Measurements from ENCODE around the gene PSAPL1. TPM values are rescaled to one million over a fixed set of nuclear protein-coding genes. Genes with fewer than 3 reads are reported as not detected.

Gene PSAPL1
- total and polyA plus RNA-seq, 9 of the 15 experiments (the other 6 are each of a cell fraction or from before 2014, with no cell fraction given), result not detected

GRCh38 chr4:7422898-7423180, 11.9 kb downstream of the PSAPL1 start (continued):
- TF ChIP-seq PTBP1 (IDR thresholded peaks at IDR 0.05; ENCODE audit: low read depth, low read length), result no peak
- no peak for TF ChIP-seq ZBTB17 (CRISPR knock-in tag; IDR thresholded peaks at IDR 0.05)

DNA sequence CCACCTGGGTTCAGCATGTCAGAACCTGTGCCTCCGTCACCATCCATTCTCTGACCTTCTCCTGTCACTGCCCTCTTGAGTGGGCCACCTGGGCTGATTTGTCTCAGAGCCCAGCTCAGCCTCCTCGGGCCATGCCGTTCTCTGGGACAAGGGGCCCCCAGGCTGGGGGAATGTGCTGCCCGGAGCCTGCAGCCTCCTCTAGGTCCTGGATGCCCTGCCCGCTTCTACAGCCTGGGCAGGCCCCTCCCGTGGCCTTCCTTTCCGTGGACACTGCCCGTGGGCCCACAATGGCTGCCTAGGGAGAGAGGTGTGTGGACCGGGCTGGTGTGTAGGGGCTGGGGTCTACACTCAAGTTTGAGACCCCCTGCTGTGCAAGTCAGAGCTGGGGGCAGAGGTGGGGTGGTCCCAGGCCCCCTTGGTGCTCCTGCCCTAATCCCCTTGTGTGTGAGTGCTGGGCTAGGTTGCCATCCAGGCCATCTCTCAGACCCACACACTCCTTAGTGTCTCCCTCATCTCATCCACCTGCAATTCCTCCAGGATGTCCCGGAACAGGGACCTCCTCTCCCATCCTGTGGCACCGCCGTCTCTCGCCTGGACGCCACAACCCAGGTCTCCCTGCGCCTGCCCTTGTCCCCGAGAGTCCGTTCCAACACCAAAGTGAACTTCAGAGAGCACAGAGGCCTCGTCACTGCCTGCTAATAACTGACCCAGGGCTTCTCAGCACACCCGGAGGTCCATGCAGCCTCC, 12.4 kb downstream of the PSAPL1 start:
- in situ Hi-C loops (cut with MboI) (no loop called here), intact Hi-C loops (cut with micrococcal nuclease) (no loop called here)
- no peaks in the 10 kb centered on the region for H3K4me1 ChIP-seq (replicated peaks in 1 of 2; ENCODE audit: control insufficient read depth in 2 of 2, insufficient read depth in 2 of 2, low read length in 2 of 2)
- 1% methylated on average over 15 of the region's 19 CpGs for whole genome bisulfite sequencing (ENCODE audit: insufficient coverage, low coverage, missing lambda C conversion rate)
- H3K9ac ChIP-seq (ENCODE audit: insufficient read depth in 1 of 2, low read depth in 2 of 2, low read length in 2 of 2), result no peak overlapping the region
- no peak overlapping the region for H3K4me2 ChIP-seq (ENCODE audit: insufficient read depth, low read length)
- ChIA-PET POLR2A (interaction anchor here (0.6 kb wide), 1 partner anchor 27 kb away, joined by 3 read pairs; no protein-coding TSS in a partner anchor), CTCF (ENCODE audit: low intra/inter-chr PET ratio) (no interaction called here)
- ATAC-seq (no peak), DNase-seq (ENCODE audit: extremely low read depth in 1 of 4, low spot score in 3 of 4) (no peak), FAIRE-seq (no peak)
- H2AFZ ChIP-seq (ENCODE audit: low read depth, low read length), result no peak overlapping the region
- H3K27me3 ChIP-seq (ENCODE audit: control insufficient read depth in 2 of 2, insufficient read depth in 2 of 2, low read length in 2 of 2), result peaks cover 0 to 47% of the 10 kb centered on the region in 2 experiments; a peak in 2 of 5 replicates
- no peaks in the 10 kb centered on the region for H3K36me3 ChIP-seq (ENCODE audit: control insufficient read depth, insufficient read depth, low read length)
- H3K79me2 ChIP-seq (ENCODE audit: control insufficient read depth, insufficient read depth, low read length), result no peaks in the 10 kb centered on the region
- H3K4me3 ChIP-seq, result no peak overlapping the region
- no peak overlapping the region for H3K27ac ChIP-seq (ENCODE audit: extremely low read depth, low read depth, low read length)
- no peaks in the 10 kb centered on the region for H4K20me1 ChIP-seq (replicated peaks; ENCODE audit: control insufficient read depth, insufficient read depth, low read length)
- TF ChIP-seq, protein P1, sequence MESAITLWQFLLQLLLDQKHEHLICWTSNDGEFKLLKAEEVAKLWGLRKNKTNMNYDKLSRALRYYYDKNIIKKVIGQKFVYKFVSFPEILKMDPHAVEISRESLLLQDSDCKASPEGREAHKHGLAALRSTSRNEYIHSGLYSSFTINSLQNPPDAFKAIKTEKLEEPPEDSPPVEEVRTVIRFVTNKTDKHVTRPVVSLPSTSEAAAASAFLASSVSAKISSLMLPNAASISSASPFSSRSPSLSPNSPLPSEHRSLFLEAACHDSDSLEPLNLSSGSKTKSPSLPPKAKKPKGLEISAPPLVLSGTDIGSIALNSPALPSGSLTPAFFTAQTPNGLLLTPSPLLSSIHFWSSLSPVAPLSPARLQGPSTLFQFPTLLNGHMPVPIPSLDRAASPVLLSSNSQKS (CRISPR knock-in tag; IDR thresholded peaks at IDR 0.05), result no peak
- TF ChIP-seq PCBP1 (IDR thresholded peaks at IDR 0.05; ENCODE audit: low read depth, low read length, poor library complexity, severe bottlenecking), result no peak
- no peak for TF ChIP-seq NFIX (CRISPR knock-in tag; IDR thresholded peaks at IDR 0.05; ENCODE audit: low read depth)
- TF ChIP-seq HDAC6 (IDR thresholded peaks at IDR 0.05; ENCODE audit: low read depth, low read length), result no peak
- TF ChIP-seq MCM3 (IDR thresholded peaks at IDR 0.05), result no peak
- TF ChIP-seq, protein P2, sequence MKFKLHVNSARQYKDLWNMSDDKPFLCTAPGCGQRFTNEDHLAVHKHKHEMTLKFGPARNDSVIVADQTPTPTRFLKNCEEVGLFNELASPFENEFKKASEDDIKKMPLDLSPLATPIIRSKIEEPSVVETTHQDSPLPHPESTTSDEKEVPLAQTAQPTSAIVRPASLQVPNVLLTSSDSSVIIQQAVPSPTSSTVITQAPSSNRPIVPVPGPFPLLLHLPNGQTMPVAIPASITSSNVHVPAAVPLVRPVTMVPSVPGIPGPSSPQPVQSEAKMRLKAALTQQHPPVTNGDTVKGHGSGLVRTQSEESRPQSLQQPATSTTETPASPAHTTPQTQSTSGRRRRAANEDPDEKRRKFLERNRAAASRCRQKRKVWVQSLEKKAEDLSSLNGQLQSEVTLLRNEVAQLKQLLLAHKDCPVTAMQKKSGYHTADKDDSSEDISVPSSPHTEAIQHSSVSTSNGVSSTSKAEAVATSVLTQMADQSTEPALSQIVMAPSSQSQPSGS (CRISPR knock-in tag; IDR thresholded peaks at IDR 0.05), result no peak
- no peak for TF ChIP-seq MYC (IDR thresholded peaks at IDR 0.05; ENCODE audit: low read depth, low read length)
- TF ChIP-seq MYC (CRISPR knock-in tag; IDR thresholded peaks at IDR 0.05; ENCODE audit: borderline replicate concordance, low read depth), result no peak
- TF ChIP-seq ZBTB26 (CRISPR knock-in tag; IDR thresholded peaks at IDR 0.05), result no peak
- no peak for TF ChIP-seq SNRNP70 (optimal IDR thresholded peaks at IDR 0.05; ENCODE audit: low read depth, low read length)
- no peaks in the 10 kb centered on the region for H3K9me3 ChIP-seq (replicated peaks; ENCODE audit: control insufficient read depth, insufficient read depth, low read depth, low read length)
- no peaks in the 10 kb centered on the region for H3K9me1 ChIP-seq (ENCODE audit: control insufficient read depth, insufficient read depth, low read length)
- no TSS peak for BruUV-seq (replicated peaks)
